ENCODE measurements around the gene ENKD1. TPM values are rescaled to one million over a fixed set of nuclear protein-coding genes. Genes with fewer than 3 reads are reported as not detected.

Gene ENKD1
- total and polyA plus RNA-seq, 2 donors (not counting 1 experiment from before 2014, with no cell fraction given), result 13.3 to 14.3 TPM

DNA sequence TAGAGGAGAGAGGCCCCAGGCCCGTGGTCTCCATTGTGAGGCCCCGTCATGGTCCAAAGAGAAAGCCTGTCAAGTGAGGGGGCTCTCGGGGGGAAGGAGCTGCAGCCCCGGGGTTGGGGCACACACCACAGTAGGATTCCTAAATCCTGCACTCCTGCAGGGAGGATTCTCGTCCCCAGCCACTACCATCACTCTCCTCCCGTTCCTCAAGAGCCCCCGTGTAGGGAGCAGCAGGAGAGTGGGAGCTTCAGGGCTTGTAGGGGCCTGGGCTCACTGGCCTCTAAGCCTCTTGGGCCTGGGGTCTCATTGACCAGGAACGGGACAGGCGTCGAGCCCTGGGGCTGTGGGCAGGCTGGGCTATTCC lies 885 bp upstream of the ENKD1 start:
- H3K27me3 Mint-ChIP-seq, result no peaks in the 10 kb centered on the region
- ATAC-seq (ENCODE audit: low read depth), result no peak
- peak overlapping the region; percentile 91 for H3K4me3 Mint-ChIP-seq
- Histone ChIP-seq H3K79me2 (ENCODE audit: control insufficient read depth, insufficient read depth, low read length) (peaks cover 9% of the 10 kb centered on the region), H4K20me1 (ENCODE audit: control insufficient read depth, insufficient read depth, low read length, poor library complexity, severe bottlenecking) (no peaks in the 10 kb centered on the region), H3K4me1 (ENCODE audit: control insufficient read depth in 2 of 2, insufficient read depth in 2 of 2, low read length in 2 of 2) (peaks cover 34 to 44% of the 10 kb centered on the region in 2 donors), H3K27ac (ENCODE audit: low read length in 2 of 2) (peak overlapping the region; percentile 77 to 86), H3K36me3 (replicated peaks in 1 of 2; ENCODE audit: control extremely low read depth in 1 of 2, control insufficient read depth in 1 of 2, extremely low read depth in 1 of 2, insufficient read depth in 2 of 2, low read length in 1 of 2) (peaks cover 0 to 3% of the 10 kb centered on the region in 2 experiments), H3K27me3 (replicated peaks in 1 of 4; ENCODE audit: control extremely low read depth in 1 of 4, control insufficient read depth in 3 of 4, insufficient read depth in 4 of 4, low read length in 3 of 4) (no peaks in the 10 kb centered on the region), H3K4me2 (replicated peaks; ENCODE audit: low read depth, low read length, poor library complexity, severe bottlenecking) (peak overlapping the region; percentile 99), H3K9ac (ENCODE audit: low read length) (peak overlapping the region; percentile 87), H3K9me3 (ENCODE audit: control extremely low read depth in 1 of 3, control insufficient read depth in 2 of 3, insufficient read depth in 1 of 3, low read length in 2 of 3) (no peaks in the 10 kb centered on the region), H3K4me3 (ENCODE audit: control extremely low read depth in 1 of 5, extremely low read depth in 1 of 5, insufficient read depth in 1 of 5, low read depth in 2 of 5, low read length in 4 of 5) (peak overlapping the region in 4 of 5 experiments; percentile 67 to 91 (median 80)), H2AFZ (ENCODE audit: insufficient read depth, low read depth, low read length, poor library complexity, severe bottlenecking) (peak overlapping the region; percentile 100)
- CTCF ChIA-PET, result interaction anchor here (0.6 to 11.7 kb wide), 25 partner anchors 11 to 337 kb away, joined by 3 to 136 read pairs (median 5); partner anchors contain the start of genes ATP6V0D1, CARMIL2, CTCF and GFOD2
- 46% methylated on average over 6 of the region's 10 CpGs for WGBS (ENCODE audit: insufficient coverage)
- intact Hi-C loops (cut with micrococcal nuclease), result loop anchor here (10.0 kb wide), 2 partner anchors 423 to 1467 kb away; partner anchors contain the start of genes CHTF8, FHOD1, SLC9A5 and UTP4
- H3K9me3 Mint-ChIP-seq (ENCODE audit: insufficient read depth), result no peaks in the 10 kb centered on the region
- peaks cover 44% of the 10 kb centered on the region for H3K4me1 Mint-ChIP-seq
- POLR2A ChIA-PET, result interaction anchor here (0.6 to 2.7 kb wide), 8 partner anchors 105 to 269 kb away, joined by 3 to 16 read pairs (median 5); partner anchors contain the start of genes ATP6V0D1, CTCF, PSMB10 and RANBP10
- peak overlapping the region; percentile 84 for H3K27ac Mint-ChIP-seq
- no peak for TF ChIP-seq EZH2 (IDR thresholded peaks at IDR 0.05; ENCODE audit: borderline replicate concordance, insufficient read depth, low read depth, low read length, poor library complexity, severe bottlenecking)
- TF ChIP-seq, protein P1, sequence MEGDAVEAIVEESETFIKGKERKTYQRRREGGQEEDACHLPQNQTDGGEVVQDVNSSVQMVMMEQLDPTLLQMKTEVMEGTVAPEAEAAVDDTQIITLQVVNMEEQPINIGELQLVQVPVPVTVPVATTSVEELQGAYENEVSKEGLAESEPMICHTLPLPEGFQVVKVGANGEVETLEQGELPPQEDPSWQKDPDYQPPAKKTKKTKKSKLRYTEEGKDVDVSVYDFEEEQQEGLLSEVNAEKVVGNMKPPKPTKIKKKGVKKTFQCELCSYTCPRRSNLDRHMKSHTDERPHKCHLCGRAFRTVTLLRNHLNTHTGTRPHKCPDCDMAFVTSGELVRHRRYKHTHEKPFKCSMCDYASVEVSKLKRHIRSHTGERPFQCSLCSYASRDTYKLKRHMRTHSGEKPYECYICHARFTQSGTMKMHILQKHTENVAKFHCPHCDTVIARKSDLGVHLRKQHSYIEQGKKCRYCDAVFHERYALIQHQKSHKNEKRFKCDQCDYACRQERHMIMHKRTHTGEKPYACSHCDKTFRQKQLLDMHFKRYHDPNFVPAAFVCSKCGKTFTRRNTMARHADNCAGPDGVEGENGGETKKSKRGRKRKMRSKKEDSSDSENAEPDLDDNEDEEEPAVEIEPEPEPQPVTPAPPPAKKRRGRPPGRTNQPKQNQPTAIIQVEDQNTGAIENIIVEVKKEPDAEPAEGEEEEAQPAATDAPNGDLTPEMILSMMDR (IDR thresholded peaks at IDR 0.05), result no peak
- DNase-seq, result no peak

DNA sequence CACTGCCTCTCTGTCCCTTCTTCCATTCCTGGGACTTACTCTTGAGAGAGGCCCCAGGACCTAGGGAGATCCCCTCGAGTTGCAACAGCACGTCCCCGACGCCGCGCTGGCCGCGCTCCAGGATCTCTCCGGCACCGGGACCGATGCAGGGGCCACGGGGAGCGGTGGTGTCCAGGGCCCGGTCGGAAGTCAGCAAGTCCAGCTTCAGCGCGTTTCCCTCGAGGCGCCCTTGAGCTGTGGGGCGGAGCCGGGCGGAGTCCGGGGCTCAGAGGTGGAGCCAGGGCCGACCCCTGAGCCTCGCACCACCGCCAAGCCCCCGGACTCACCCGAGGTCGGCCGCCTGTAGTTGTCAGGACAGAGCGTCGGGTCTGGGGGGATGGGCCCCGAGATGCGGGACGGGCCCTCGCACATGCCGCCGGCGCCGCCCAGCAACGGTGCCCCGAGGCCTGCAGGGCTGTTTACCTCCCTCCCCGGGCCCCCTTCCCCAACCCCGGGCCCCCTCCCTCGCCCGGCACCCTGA lies 458 bp downstream of the ENKD1 start:
- ChIA-PET CTCF (interaction anchor here (0.9 to 11.7 kb wide), 11 partner anchors 21 to 375 kb away, joined by 3 to 136 read pairs (median 13); partner anchors contain the start of genes ATP6V0D1, CARMIL2, CTCF and GFOD2), POLR2A (interaction anchor here (1.2 kb wide), 1 partner anchor 27 kb away, joined by 3 read pairs; no protein-coding TSS in a partner anchor)
- peaks cover 47% of the 10 kb centered on the region for H3K4me1 Mint-ChIP-seq
- DNase-seq (peak; percentile 49), ATAC-seq (ENCODE audit: low read depth) (no peak)
- peaks cover 0 to 3% of the 10 kb centered on the region in 2 experiments for H3K36me3 ChIP-seq (replicated peaks in 1 of 2; ENCODE audit: control extremely low read depth in 1 of 2, control insufficient read depth in 1 of 2, extremely low read depth in 1 of 2, insufficient read depth in 2 of 2, low read length in 1 of 2)
- H3K27me3 Mint-ChIP-seq, result no peaks in the 10 kb centered on the region
- intact Hi-C loops (cut with micrococcal nuclease), result loop anchor here (1.0 to 10.0 kb wide), 4 partner anchors 140 to 1469 kb away; partner anchors contain the start of genes CHTF8, FHOD1, RANBP10 and SLC9A5
- H3K27ac Mint-ChIP-seq, result peak overlapping the region; percentile 73
- H3K27me3 ChIP-seq (replicated peaks in 1 of 4; ENCODE audit: control extremely low read depth in 1 of 4, control insufficient read depth in 3 of 4, insufficient read depth in 4 of 4, low read length in 3 of 4), result no peaks in the 10 kb centered on the region
- peak overlapping the region; percentile 78 for H3K4me3 Mint-ChIP-seq
- H3K9me3 ChIP-seq (ENCODE audit: control extremely low read depth in 1 of 3, control insufficient read depth in 2 of 3, insufficient read depth in 1 of 3, low read length in 2 of 3), result no peaks in the 10 kb centered on the region
- peak overlapping the region; percentile 87 for H3K9ac ChIP-seq (ENCODE audit: low read length)
- H3K27ac ChIP-seq (ENCODE audit: low read length in 2 of 2), result peak overlapping the region in 1 of 2 donors; percentile 86
- H3K9me3 Mint-ChIP-seq (ENCODE audit: insufficient read depth), result no peaks in the 10 kb centered on the region
- no peaks in the 10 kb centered on the region for H4K20me1 ChIP-seq (ENCODE audit: control insufficient read depth, insufficient read depth, low read length, poor library complexity, severe bottlenecking)
- peaks cover 40 to 49% of the 10 kb centered on the region in 2 donors for H3K4me1 ChIP-seq (ENCODE audit: control insufficient read depth in 2 of 2, insufficient read depth in 2 of 2, low read length in 2 of 2)
- H3K79me2 ChIP-seq (ENCODE audit: control insufficient read depth, insufficient read depth, low read length), result peaks cover 9% of the 10 kb centered on the region
- TF ChIP-seq EZH2 (IDR thresholded peaks at IDR 0.05; ENCODE audit: borderline replicate concordance, insufficient read depth, low read depth, low read length, poor library complexity, severe bottlenecking), result no peak
- TF ChIP-seq, protein P1 (IDR thresholded peaks at IDR 0.05), result no peak
- peak overlapping the region in 4 of 5 experiments; percentile 67 to 91 (median 80) for H3K4me3 ChIP-seq (ENCODE audit: control extremely low read depth in 1 of 5, extremely low read depth in 1 of 5, insufficient read depth in 1 of 5, low read depth in 2 of 5, low read length in 4 of 5)
- H3K4me2 ChIP-seq (replicated peaks; ENCODE audit: low read depth, low read length, poor library complexity, severe bottlenecking), result peak overlapping the region; percentile 99
- peak overlapping the region; percentile 100 for H2AFZ ChIP-seq (ENCODE audit: insufficient read depth, low read depth, low read length, poor library complexity, severe bottlenecking)
- WGBS (ENCODE audit: insufficient coverage), result 1% methylated on average over 37 of the region's 46 CpGs

All from B cell (primary cell).